ENCODE results near the gene SPINK7. TPM values are rescaled to one million over a fixed set of nuclear protein-coding genes. Genes with fewer than 3 reads are reported as not detected.
"Not testable (repeated sequence)": the region's sequence is repeated elsewhere in the genome, so short reads cannot be mapped to it uniquely, and the experiment has no call there.

The SPINK7 gene
- total RNA-seq (not detected), polyA plus RNA-seq (under 1 TPM in 1 of 3 donors, not detected in 2; 0.42 TPM)

DNA sequence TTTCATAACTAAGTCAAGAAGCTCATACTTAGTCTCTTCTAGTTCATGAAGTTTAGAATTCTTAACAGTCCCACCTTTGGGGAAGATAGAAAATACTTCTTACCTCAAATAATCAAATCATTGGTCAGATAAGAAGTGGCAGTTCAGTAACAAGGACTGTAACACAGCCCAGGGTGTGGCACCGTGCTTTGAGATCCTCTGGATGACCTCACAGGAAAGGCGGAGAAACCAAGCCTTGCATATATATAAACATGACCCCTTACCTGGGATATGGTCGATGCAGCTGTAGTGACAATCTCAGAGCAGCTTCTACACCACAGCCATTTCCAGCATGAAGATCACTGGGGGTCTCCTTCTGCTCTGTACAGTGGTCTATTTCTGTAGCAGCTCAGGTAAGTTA, at the start of gene SPINK7:
SPINK7 (plus strand) TSS at position 271 of the 400 bp plus-strand sequence; CDS start at position 332, 61 bp downstream.
- H3K4me1 ChIP-seq, result no peaks in the 10 kb centered on the region
- H3K36me3 ChIP-seq, result no peaks in the 10 kb centered on the region
- intact Hi-C loops (cut with DNase I), result no loop called here
- no peaks in the 10 kb centered on the region for H3K9me3 ChIP-seq
- no peak within 1 kb of the TSS for H3K27ac ChIP-seq
- no peaks in the 10 kb centered on the region for H3K27me3 ChIP-seq
- 24 to 66% methylated on average over 3 of the region's 3 CpGs for WGBS, 2 donors
- H3K4me3 ChIP-seq, result no peak within 1 kb of the TSS
- DNase-seq, result no peak
- TF ChIP-seq EP300 (IDR thresholded peaks at IDR 0.05), result no peak
- TF ChIP-seq POLR2AphosphoS5 (IDR thresholded peaks at IDR 0.05), result no peak
- TF ChIP-seq CTCF (IDR thresholded peaks at IDR 0.05), result no peak
- no peak for TF ChIP-seq POLR2A (IDR thresholded peaks at IDR 0.05)

DNA sequence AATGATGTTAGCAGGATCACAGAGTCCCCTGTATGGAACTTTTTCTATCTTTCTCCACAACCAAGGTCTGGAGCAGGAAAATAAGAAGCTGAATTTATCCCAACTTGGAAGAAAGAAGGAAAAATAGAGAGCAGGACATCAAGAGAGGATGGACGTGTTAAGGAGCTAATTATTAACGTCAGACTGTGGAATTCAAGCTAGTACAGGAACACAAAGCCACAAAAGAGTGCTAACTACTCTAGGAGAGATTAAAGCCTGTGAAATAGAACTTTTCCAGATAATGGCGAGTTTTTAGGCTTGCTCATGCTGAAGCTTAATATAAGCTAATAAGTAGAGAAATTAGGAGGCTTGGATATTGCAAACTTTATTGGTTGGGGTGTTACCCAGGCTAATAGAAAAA, 44.3 kb upstream of the SPINK7 start:
- Histone ChIP-seq H3K9me3 (peaks cover 0 to 3% (median 0%) of the 10 kb centered on the region in 4 donors), H3K27ac (peak overlapping the region in 2 of 4 donors; percentile 19 to 37), H3K4me3 (no peak overlapping the region), H3K4me1 (peaks cover 0 to 11% (median 2%) of the 10 kb centered on the region in 4 donors), H3K27me3 (no peaks in the 10 kb centered on the region), H3K36me3 (no peaks in the 10 kb centered on the region)
- WGBS, 2 donors, result 43 to 64% methylated on average over 3 of the region's 3 CpGs
- intact Hi-C loops (cut with DNase I), result no loop called here
- TF ChIP-seq POLR2AphosphoS5 (IDR thresholded peaks at IDR 0.05), result no peak
- TF ChIP-seq CTCF (IDR thresholded peaks at IDR 0.05), result no peak
- TF ChIP-seq POLR2A (IDR thresholded peaks at IDR 0.05), result no peak
- TF ChIP-seq EP300 (IDR thresholded peaks at IDR 0.05), result no peak
- DNase-seq, result no peak

DNA sequence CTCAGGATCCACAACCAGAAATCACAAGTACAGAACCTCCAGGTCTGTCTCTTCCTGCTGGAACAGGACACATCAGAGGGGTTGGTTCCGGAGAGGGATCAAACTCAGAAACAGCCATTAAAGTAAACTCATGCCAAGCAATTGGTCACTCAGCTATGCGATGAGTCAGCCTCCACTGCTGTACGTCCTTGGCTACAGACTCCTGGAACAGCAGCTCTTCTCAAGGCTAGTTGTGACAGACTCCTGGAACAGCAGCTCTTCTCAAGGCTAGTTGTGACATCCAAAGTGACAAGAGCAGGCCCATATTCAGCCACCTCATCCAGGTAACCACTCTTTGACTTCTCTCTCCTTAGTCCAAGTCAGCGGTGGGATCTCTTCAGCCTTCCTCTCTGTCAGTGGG, 43.7 kb upstream of the SPINK7 start, which contains the start of gene SPINK13:
SPINK13 (plus strand) TSS at position 229 of the 400 bp plus-strand sequence. CDS start 1,279 bp downstream, outside the sequence.
- Histone ChIP-seq H3K36me3 (no peaks in the 10 kb centered on the region), H3K4me3 (no peak within 1 kb of the TSS), H3K27me3 (no peaks in the 10 kb centered on the region), H3K9me3 (peaks cover 0 to 3% (median 0%) of the 10 kb centered on the region in 4 donors), H3K27ac (peak within 1 kb of the TSS in 2 of 4 donors; percentile 26 to 37), H3K4me1 (peaks cover 0 to 11% (median 2%) of the 10 kb centered on the region in 4 donors)
- intact Hi-C loops (cut with DNase I), result no loop called here
- no peak for TF ChIP-seq POLR2A (IDR thresholded peaks at IDR 0.05)
- no peak for TF ChIP-seq EP300 (IDR thresholded peaks at IDR 0.05)
- TF ChIP-seq POLR2AphosphoS5 (IDR thresholded peaks at IDR 0.05), result peak in 1 of 4 donors; percentile 35
- no peak for TF ChIP-seq CTCF (IDR thresholded peaks at IDR 0.05)
- WGBS, 2 donors, result 85 to 86% methylated on average over 4 of the region's 4 CpGs
- DNase-seq, result no peak

GRCh38 chr5:148275129-148275528, 37.1 kb upstream of the SPINK7 start:
- H3K27ac ChIP-seq; H3K4me3 ChIP-seq; intact Hi-C loops (cut with DNase I); H3K27me3 ChIP-seq; DNase-seq; H3K36me3 ChIP-seq; H3K4me1 ChIP-seq: not testable (repeated sequence)
- 93 to 95% methylated on average over 2 of the region's 2 CpGs for WGBS, 2 donors
- peaks cover 0 to 12% (median 0%) of the 10 kb centered on the region in 4 donors for H3K9me3 ChIP-seq

GRCh38 chr5:148280893-148281292, 31.3 kb upstream of the SPINK7 start:
- H3K27me3 ChIP-seq; H3K36me3 ChIP-seq; DNase-seq; H3K4me1 ChIP-seq; H3K27ac ChIP-seq; H3K4me3 ChIP-seq; intact Hi-C loops (cut with DNase I): not testable (repeated sequence)
- peaks cover 0 to 12% (median 0%) of the 10 kb centered on the region in 4 donors for H3K9me3 ChIP-seq
- WGBS, 2 donors, result 32 to 44% methylated on average over 5 of the region's 5 CpGs

DNA sequence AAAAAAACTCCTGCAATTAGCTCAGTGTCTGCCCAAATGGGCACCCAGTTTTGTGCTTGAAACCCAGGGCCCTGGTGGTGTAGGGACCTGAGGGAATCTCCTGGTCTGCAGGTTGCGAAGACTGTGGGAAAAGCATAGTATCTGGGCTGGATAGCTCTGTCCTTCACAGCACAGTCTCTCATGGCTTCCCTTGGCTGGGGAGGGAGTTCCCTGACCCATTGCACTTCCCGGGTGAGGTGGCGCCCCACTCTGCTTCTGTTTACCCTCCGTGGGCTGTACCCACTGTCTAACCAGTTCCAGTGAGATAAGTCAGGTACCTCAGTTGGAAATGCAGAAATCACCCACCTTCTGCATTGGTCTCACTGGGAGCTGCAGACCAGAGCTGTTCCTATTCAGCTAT, 30.9 kb upstream of the SPINK7 start:
- WGBS, 2 donors, result 84 to 88% methylated on average over 4 of the region's 4 CpGs
- H3K4me1 ChIP-seq; H3K27ac ChIP-seq; H3K36me3 ChIP-seq; H3K4me3 ChIP-seq; DNase-seq; H3K27me3 ChIP-seq; intact Hi-C loops (cut with DNase I): not testable (repeated sequence)
- peaks cover 0 to 11% (median 0%) of the 10 kb centered on the region in 4 donors for H3K9me3 ChIP-seq

Measured in sigmoid colon (tissue), 7 donors.